Dendritic cell treated with granulocyte-macrophage colony-stimulating factor and Interleukin-4, amounts not matched to agents 40 ng/mL and 50 ng/mL, for 4 days (primary cell): ENCODE data around the gene XPO4.
"Not testable (repeated sequence)": the region's sequence is repeated elsewhere in the genome, so short reads cannot be mapped to it uniquely, and the experiment has no call there.

Source experiments
- H3K27ac Mint-ChIP-seq: one replicate; pipeline ENCODE4 v1.8.0; 2022; ENCODE audit warnings: mild to moderate bottlenecking, mixed read lengths
- H3K27me3 Mint-ChIP-seq: one replicate; pipeline ENCODE4 v1.8.0; 2022; ENCODE audit warnings: mild to moderate bottlenecking, mixed read lengths
- H3K36me3 Mint-ChIP-seq: one replicate; pipeline ENCODE4 v1.8.0; 2022; ENCODE audit warnings: low read depth, mixed read lengths
- H3K4me1 Mint-ChIP-seq: one replicate; pipeline ENCODE4 v1.8.0; 2022; ENCODE audit warnings: low read depth, mixed read lengths
- H3K4me3 Mint-ChIP-seq: one replicate; pipeline ENCODE4 v1.8.0; 2022; ENCODE audit warnings: mild to moderate bottlenecking, moderate library complexity, mixed read lengths
- H3K9me3 Mint-ChIP-seq: one replicate; pipeline ENCODE4 v1.8.0; 2022; ENCODE audit warnings: mixed read lengths
- intact Hi-C: fragments of 100-400 bp; cut with micrococcal nuclease; formaldehyde crosslinking; loops from one replicate; pipeline ENCODE4 v1.15.0; 2022

XPO4 gene

GRCh38 chr13:20902438-20903163, at the start of gene XPO4:
Gene XPO4, minus strand, starts transcription at chr13:20902746. Its CDS starts 8 bp downstream, at chr13:20902738.
- H3K36me3 Mint-ChIP-seq, result peaks cover 28% of the 10 kb centered on the region
- peak within 1 kb of the TSS; percentile 90 for H3K27ac Mint-ChIP-seq
- no peaks in the 10 kb centered on the region for H3K9me3 Mint-ChIP-seq
- peak within 1 kb of the TSS; percentile 87 for H3K4me3 Mint-ChIP-seq
- H3K4me1 Mint-ChIP-seq, result peaks cover 9% of the 10 kb centered on the region
- peaks cover 4% of the 10 kb centered on the region for H3K27me3 Mint-ChIP-seq
- intact Hi-C loops, result loop anchor here (5.0 kb wide), 1 partner anchor 555 kb away; the partner anchor contains the start of gene ZDHHC20

- H3K27ac Mint-ChIP-seq, H3K9me3 Mint-ChIP-seq, H3K36me3 Mint-ChIP-seq, H3K4me3 Mint-ChIP-seq: not testable (repeated sequence)
- Mint-ChIP-seq H3K27me3 (peaks cover 19% of the 10 kb centered on the region), H3K4me1 (peaks cover 20% of the 10 kb centered on the region)
- intact Hi-C loops, result loop anchor here (10.0 kb wide), 1 partner anchor 117 kb away; the partner anchor contains the start of gene LATS2
Observed at GRCh38 chr13:20948001-20948400, 45.5 kb upstream of the XPO4 start.

- Mint-ChIP-seq H3K27ac (peak overlapping the region; percentile 21), H3K4me1 (peaks cover 20% of the 10 kb centered on the region), H3K27me3 (peaks cover 19% of the 10 kb centered on the region), H3K36me3 (no peaks in the 10 kb centered on the region), H3K4me3 (peak overlapping the region; percentile 53), H3K9me3 (no peaks in the 10 kb centered on the region)
- intact Hi-C loops, result loop anchor here (2.0 to 10.0 kb wide), 2 partner anchors 119 to 189 kb away; partner anchors contain the start of gene LATS2
Observed at GRCh38 chr13:20945952-20946383, 43.4 kb upstream of the XPO4 start.

DNA sequence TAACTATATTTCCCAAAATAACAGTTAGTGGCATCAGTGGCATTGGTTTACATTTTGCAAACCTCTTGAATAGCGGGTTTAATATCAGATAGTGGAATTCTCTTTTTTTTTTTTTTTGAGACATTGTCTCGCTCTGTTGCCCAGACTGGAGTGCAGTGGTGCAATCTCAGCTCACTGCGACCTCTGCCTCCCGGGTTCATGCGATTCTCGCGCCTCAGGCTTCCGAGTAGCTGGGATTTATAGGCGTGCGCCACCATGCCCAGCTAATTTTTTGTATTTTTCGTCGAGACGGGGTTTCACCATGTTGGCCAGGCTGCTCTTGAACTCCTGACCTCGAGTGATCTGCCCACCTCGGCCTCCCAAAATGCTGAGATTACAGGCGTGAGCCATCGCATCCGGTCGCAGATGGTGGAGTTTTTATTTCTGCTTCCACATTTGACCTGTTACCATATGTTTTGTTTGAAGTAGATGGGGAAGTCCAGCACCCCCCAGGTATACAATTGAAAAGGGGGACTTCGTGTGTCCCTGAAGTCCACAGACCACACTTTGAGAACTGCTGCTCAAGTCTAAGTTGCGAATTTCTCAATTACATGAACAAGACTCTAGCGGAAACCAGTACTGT, 40.5 kb upstream of the XPO4 start:
- peak overlapping the region; percentile 30 for H3K4me3 Mint-ChIP-seq
- no peaks in the 10 kb centered on the region for H3K9me3 Mint-ChIP-seq
- intact Hi-C loops, result loop anchor here (1.0 to 10.0 kb wide), 2 partner anchors 122 to 233 kb away; partner anchors contain the start of genes LATS2, MRPL57 and SKA3
- peak overlapping the region; percentile 72 for H3K27ac Mint-ChIP-seq
- H3K4me1 Mint-ChIP-seq, result peaks cover 20% of the 10 kb centered on the region
- H3K27me3 Mint-ChIP-seq, result peaks cover 16% of the 10 kb centered on the region
- H3K36me3 Mint-ChIP-seq, result no peaks in the 10 kb centered on the region

DNA sequence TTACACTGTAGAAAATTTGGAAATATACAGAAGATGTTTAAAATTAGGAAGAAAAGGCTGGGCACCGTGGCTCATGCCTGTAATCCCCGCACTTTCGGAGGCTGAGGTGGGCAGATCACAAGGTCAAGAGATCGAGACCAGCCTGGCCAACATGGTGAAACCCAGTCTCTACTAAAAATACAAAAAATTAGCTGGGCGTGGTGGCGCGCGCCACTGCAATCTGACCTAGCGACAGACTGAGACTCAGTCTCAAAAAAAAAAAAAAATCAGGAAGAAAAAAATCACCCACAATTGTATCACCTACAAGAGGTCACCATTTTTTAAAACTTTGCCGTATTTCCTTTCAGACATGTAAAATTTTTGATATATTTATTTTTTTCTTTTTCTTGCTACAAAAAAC, 38.0 kb upstream of the XPO4 start:
- intact Hi-C loops, result loop anchor here (10.0 kb wide), 1 partner anchor 124 kb away; the partner anchor contains the start of gene LATS2
- H3K27me3 Mint-ChIP-seq, H3K36me3 Mint-ChIP-seq, H3K27ac Mint-ChIP-seq, H3K4me3 Mint-ChIP-seq, H3K9me3 Mint-ChIP-seq: not testable (repeated sequence)
- peaks cover 11% of the 10 kb centered on the region for H3K4me1 Mint-ChIP-seq

DNA sequence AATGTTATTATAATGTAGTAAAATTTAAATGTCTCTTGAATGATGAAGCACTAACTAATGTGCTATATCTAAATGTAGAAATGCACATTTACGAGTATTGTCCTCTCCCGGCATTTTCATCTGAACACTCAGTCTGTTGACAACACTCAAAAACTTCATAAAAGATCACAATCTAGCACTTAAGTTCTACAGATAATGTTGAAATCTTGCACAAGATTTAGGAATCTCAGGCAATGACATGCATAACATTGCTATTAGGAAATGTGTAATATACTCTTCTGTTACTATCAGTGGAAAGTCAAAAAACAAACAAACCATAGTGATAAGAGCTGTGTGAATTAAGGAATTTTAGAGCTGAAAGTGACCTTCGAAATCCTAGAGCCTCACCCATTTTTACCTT, 37.5 kb upstream of the XPO4 start:
- no peaks in the 10 kb centered on the region for H3K36me3 Mint-ChIP-seq
- no peaks in the 10 kb centered on the region for H3K9me3 Mint-ChIP-seq
- intact Hi-C loops, result loop anchor here (10.0 kb wide), 1 partner anchor 125 kb away; the partner anchor contains the start of gene LATS2
- no peaks in the 10 kb centered on the region for H3K27me3 Mint-ChIP-seq
- no peak overlapping the region for H3K4me3 Mint-ChIP-seq
- H3K4me1 Mint-ChIP-seq, result peaks cover 11% of the 10 kb centered on the region
- no peak overlapping the region for H3K27ac Mint-ChIP-seq

- Mint-ChIP-seq H3K9me3 (no peaks in the 10 kb centered on the region), H3K4me1 (peaks cover 11% of the 10 kb centered on the region), H3K36me3 (no peaks in the 10 kb centered on the region), H3K4me3 (no peak overlapping the region), H3K27ac (no peak overlapping the region), H3K27me3 (no peaks in the 10 kb centered on the region)
- intact Hi-C loops, result loop anchor here (10.0 kb wide), 1 partner anchor 125 kb away; the partner anchor contains the start of gene LATS2
Observed at GRCh38 chr13:20939662-20940061, 37.1 kb upstream of the XPO4 start.

GRCh38 chr13:20938302-20938701, 35.8 kb upstream of the XPO4 start:
- no peaks in the 10 kb centered on the region for H3K36me3 Mint-ChIP-seq
- intact Hi-C loops, result no loop called here
- H3K27ac Mint-ChIP-seq, result no peak overlapping the region
- H3K9me3 Mint-ChIP-seq, result no peaks in the 10 kb centered on the region
- H3K4me3 Mint-ChIP-seq, result no peak overlapping the region
- no peaks in the 10 kb centered on the region for H3K27me3 Mint-ChIP-seq
- H3K4me1 Mint-ChIP-seq, result peaks cover 3% of the 10 kb centered on the region

- H3K27ac Mint-ChIP-seq, result no peak overlapping the region
- intact Hi-C loops, result no loop called here
- no peaks in the 10 kb centered on the region for H3K27me3 Mint-ChIP-seq
- no peaks in the 10 kb centered on the region for H3K9me3 Mint-ChIP-seq
- no peak overlapping the region for H3K4me3 Mint-ChIP-seq
- no peaks in the 10 kb centered on the region for H3K36me3 Mint-ChIP-seq
- no peaks in the 10 kb centered on the region for H3K4me1 Mint-ChIP-seq
Observed at GRCh38 chr13:20927596-20928257, 25.2 kb upstream of the XPO4 start.

DNA sequence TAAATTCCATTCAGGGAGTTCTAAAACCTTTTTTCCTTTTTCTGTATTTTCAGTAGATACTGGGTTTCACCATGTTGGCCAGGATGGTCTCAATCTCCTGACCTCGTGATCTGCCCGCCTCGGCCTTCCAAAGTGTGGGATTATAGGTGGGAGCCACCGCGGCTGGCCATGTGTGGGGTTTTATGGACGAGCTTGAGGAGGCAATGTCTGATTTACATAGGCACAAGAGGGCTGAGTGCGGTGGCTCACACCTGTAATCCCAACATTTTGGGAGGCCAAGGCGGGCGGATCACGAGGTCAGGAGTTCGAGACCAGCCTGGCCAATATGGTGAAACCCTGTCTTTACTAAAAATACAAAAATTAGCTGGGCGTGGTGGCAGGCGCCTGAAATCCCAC, 22.8 kb upstream of the XPO4 start:
- H3K27me3 Mint-ChIP-seq, H3K4me1 Mint-ChIP-seq, H3K9me3 Mint-ChIP-seq, H3K4me3 Mint-ChIP-seq, H3K36me3 Mint-ChIP-seq, H3K27ac Mint-ChIP-seq: not testable (repeated sequence)
- intact Hi-C loops, result loop anchor here (1.0 to 2.0 kb wide), 3 partner anchors 213 to 743 kb away; no protein-coding TSS in a partner anchor

GRCh38 chr13:20924758-20925394, 22.3 kb upstream of the XPO4 start:
- Mint-ChIP-seq H3K4me1 (no peaks in the 10 kb centered on the region), H3K27me3 (no peaks in the 10 kb centered on the region), H3K9me3 (no peaks in the 10 kb centered on the region), H3K4me3 (no peak overlapping the region), H3K27ac (no peak overlapping the region), H3K36me3 (no peaks in the 10 kb centered on the region)
- intact Hi-C loops, result loop anchor here (1.0 to 2.0 kb wide), 3 partner anchors 212 to 742 kb away; no protein-coding TSS in a partner anchor

GRCh38 chr13:20923272-20923671, 20.7 kb upstream of the XPO4 start:
- no peak overlapping the region for H3K27ac Mint-ChIP-seq
- no peak overlapping the region for H3K4me3 Mint-ChIP-seq
- H3K36me3 Mint-ChIP-seq, result no peaks in the 10 kb centered on the region
- intact Hi-C loops, result no loop called here
- H3K9me3 Mint-ChIP-seq, result no peaks in the 10 kb centered on the region
- no peaks in the 10 kb centered on the region for H3K4me1 Mint-ChIP-seq
- no peaks in the 10 kb centered on the region for H3K27me3 Mint-ChIP-seq

GRCh38 chr13:20921572-20921971, 19.0 kb upstream of the XPO4 start:
- intact Hi-C loops, result no loop called here
- Mint-ChIP-seq H3K36me3 (no peaks in the 10 kb centered on the region), H3K27ac (no peak overlapping the region), H3K27me3 (no peaks in the 10 kb centered on the region), H3K9me3 (no peaks in the 10 kb centered on the region), H3K4me1 (no peaks in the 10 kb centered on the region), H3K4me3 (no peak overlapping the region)
